GM18505 (cell line): ENCODE results near the gene SLC25A25.

Experiments
- ATAC-seq: cut with Tn5 transposase; IDR thresholded peaks from one replicate; pipeline ENCODE4 v1.9.1; 2021; ENCODE audit not compliant: unreplicated experiment
- POLR2A ChIP-seq: IDR thresholded peaks from 4 replicates; pipeline ENCODE4 v1.6.1; 2011; ENCODE audit warnings: borderline replicate concordance; ENCODE audit not compliant: insufficient read depth, insufficient read length; ENCODE audit errors: extremely low read depth

SLC25A25 gene

DNA sequence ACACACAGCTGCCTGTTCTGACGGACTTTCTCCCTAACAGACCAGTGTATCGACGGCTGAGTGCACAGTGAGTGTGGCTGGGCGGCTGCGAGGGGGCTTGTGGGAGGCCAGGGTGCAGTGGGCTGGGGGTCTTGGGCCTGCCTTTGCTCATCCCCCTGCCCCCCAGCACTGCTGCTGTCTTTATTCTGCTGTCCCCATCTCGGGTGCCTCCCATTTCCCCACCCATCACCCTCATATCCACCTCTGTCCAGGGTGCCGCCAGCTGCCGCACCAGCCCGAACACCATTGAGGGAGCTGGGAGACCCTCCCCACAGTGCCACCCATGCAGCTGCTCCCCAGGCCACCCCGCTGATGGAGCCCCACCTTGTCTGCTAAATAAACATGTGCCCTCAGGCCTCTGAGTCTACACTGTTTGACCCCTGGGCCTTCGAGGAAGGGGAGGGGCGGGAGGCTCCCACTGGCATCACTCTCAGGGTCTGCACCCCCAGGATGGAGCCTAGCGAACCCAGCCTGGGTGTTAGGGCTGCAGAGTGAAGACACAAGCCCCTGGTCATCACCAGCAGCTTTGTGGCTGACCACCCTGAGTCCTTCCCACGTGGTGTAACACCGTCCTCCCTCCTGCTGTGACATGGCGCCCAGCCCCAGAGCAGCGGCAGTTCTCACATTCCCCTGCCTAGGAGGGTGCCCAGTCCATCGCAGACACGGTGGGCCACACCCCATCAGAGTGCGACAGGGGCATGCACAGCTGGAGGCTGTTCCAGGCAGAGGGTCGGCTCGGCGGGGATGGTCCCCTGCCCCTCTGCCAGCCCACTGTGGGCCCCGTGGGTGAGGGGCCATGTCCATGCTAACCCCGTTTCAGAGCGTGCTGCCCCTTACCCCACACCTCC, 85.3 kb downstream of the SLC25A25 start:
- no peak for ATAC-seq
- no peak for TF ChIP-seq POLR2A

DNA sequence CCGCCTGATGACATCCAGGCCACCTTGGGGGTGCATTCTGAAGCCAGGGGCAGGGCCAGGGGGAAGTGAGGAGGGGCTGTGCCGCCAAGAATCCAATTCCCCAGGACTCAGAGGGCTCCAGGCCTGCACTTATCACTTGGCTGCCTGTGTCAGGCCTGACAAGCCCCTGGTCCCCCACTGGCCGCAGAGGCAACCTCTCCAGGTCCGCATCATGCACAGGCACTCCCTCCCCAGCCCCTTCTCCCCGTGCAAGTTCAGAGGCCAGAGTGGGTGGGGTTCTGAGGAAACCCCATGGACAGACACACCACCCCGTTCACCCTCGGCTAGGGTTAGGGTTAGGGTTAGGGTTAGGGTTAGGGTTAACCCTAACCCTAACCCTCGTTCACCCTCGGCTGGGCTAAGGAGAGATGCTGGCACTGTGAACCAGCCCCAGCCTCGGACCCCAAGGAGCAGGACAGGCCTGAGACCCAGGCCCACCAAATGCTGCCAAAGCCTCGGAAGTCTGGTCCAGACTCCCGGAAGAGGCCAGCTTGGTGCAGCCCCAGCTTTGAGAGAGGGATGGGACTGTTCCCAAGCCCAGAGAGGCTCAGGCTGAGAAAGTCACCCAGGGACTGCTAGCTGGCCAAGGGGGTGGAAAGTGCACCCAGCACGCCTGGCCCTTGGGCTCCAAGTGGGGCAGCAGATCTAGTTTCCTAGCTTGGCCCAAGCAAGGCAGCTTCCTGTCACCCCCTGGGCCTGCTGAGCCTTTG, 86.1 kb downstream of the SLC25A25 start:
- no peak for TF ChIP-seq POLR2A
- ATAC-seq = no peak

DNA sequence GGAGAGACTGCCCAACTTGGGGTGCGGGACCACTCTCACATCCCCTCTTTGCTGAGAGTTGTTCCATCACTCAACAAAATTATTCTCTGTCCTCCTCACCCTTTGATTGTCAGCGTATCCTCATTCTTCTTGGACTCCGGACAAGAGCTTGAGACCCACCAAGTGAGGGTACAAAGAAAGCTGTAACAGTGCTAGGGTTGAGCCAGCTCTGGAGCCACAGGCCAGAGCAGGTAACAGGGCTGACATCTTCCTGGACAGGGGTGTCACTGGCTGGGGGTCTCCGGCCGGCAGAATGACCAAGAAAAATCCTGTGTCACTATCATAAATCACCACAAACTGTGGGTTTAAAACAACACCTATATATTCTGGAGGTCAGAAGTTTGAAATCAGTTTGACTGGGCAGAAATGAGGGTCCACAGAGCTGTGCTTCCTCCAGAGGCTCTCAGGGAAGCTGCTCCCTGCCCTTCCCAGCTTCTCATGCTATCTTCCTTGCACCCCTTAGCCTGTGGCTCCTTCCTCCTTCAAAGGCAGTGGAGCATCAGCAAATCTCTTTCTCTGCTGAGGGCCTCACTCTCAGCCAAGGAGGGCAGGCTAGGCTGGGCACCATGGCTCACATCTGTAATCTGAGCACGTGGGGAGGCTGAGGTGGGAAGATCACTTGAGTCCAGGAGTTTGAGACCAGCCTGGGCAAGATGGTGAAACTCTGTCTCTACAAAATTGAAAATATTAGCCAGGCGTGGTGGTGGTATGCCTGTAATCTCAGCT, 87.9 kb downstream of the SLC25A25 start:
- TF ChIP-seq POLR2A = no peak
- no peak for ATAC-seq
